Measurements from ENCODE around the gene NLRC3. TPM values are rescaled to one million over a fixed set of nuclear protein-coding genes. Genes with fewer than 3 reads are reported as not detected.

The NLRC3 gene
- total and polyA plus RNA-seq, 3 experiments from 2014 or later = 20.5 to 49.8 (median 21.3) TPM

DNA sequence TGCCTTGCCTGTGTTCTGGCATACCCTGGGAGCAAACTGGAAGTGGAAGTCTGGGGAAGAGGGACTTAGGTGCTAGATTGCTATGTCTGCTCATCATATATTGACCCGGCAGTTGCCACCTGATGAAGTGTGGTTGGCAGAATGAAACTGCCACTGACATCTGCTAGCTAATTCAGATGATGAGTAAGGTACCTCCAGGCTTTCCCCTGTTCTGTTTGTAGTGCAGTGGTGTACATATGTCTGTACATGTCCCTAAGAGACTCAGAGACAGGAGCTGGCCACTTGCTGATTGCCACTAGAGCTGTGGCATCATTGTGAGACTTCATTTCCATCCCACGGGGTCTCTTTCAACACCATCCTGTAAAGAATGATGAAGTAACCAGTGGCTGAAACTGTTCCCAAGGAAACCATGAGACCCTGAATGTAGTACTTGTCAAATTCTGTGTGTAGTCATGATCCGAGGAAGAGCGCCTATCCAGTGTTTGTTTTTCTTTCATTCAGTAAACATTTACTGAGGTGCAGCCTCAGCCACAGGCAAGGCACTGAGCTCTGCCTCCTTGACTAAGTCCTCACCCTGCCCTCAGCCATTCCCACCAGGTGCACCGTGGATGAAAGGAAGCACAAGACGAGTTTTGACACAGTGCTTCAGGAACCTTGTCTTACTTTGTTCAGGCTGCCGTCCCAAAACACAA is 63.2 kb downstream of the NLRC3 start:
- Histone ChIP-seq H3K4me3 (ENCODE audit: low read length) (no peak overlapping the region), H3K27me3 (ENCODE audit: insufficient read depth, low read length, poor library complexity, severe bottlenecking) (no peaks in the 10 kb centered on the region), H3K27ac (ENCODE audit: low read depth, low read length) (no peak overlapping the region), H3K9me3 (ENCODE audit: low read length) (no peaks in the 10 kb centered on the region), H3K36me3 (ENCODE audit: insufficient read depth, low read length) (peaks cover 26% of the 10 kb centered on the region), H3K4me1 (ENCODE audit: insufficient read depth, low read length) (peaks cover 27% of the 10 kb centered on the region)
- Mint-ChIP-seq H3K4me3 (no peak overlapping the region), H3K9me3 (no peaks in the 10 kb centered on the region), H3K36me3 (peaks cover 0 to 70% (median 15%) of the 10 kb centered on the region in 3 donors), H3K4me1 (peaks cover 17 to 37% (median 27%) of the 10 kb centered on the region in 3 donors), H3K27ac (peak overlapping the region in 3 of 8 donors; percentile 12 to 37 (median 27)), H3K27me3 (no peaks in the 10 kb centered on the region)
- POLR2A ChIA-PET = interaction anchor here (1.0 kb wide), 1 partner anchor 10 kb away, joined by 3 read pairs; no protein-coding TSS in a partner anchor
- no peak for DNase-seq
- CTCF ChIA-PET = interaction anchor here (1.2 to 1.3 kb wide), 2 partner anchors 13 to 356 kb away, joined by 3 to 5 read pairs; no protein-coding TSS in a partner anchor

DNA sequence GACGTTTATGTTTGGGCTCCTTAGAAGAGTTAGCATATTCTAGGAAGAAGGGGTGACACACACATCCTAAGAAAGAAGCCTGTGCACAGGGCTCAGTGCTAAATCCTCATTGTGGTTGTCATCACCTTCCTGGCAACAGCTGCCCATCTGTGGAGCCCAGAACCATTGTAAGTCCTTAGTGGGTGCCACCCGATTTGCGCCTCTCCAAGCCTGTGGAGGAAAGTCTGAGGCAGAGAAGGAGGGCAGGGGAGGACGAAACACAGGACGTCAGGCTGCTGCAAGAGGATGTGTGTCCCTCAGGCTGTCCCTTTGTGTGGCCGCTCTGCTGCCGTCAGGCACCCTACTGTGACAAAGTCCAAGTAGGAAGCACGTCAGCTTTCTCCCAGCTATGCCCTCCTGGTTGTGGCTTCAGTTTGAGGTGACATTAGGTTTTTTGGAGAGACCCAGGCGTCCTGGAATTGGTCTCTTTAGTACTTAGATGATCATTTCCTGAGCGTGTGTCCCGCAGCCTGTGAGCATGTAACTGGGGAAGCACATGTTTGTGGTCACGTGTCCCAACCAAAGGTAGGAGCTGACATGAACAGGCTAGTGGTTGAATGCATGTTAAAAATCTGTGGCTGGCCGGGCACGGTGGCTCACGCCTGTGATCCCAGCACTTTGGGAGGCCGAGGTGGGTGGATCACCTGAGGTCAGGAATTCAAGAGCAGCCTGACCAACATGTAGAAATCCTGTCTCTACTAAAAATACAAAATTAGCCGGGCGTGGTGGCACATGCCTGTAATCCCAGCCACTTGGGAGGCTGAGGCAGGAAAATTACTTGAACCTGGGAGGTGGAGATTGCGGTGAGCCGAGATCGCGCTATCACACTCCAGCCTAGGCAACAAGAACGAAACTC is 65.7 kb downstream of the NLRC3 start:
- CTCF ChIA-PET = interaction anchor here (1.0 kb wide), 1 partner anchor 11 kb away, joined by 3 read pairs; the partner anchor contains the start of gene CLUAP1
- Mint-ChIP-seq H3K9me3 (no peaks in the 10 kb centered on the region), H3K27ac (peak overlapping the region; percentile 81 to 92 (median 90)), H3K4me1 (peaks cover 28 to 47% (median 43%) of the 10 kb centered on the region in 3 donors), H3K4me3 (peak overlapping the region in 5 of 7 donors; percentile 3 to 40 (median 32)), H3K27me3 (no peaks in the 10 kb centered on the region), H3K36me3 (peaks cover 0 to 68% (median 16%) of the 10 kb centered on the region in 3 donors)
- no peaks in the 10 kb centered on the region for H3K9me3 ChIP-seq (ENCODE audit: low read length)
- no peak overlapping the region for H3K27ac ChIP-seq (ENCODE audit: low read depth, low read length)
- peak in 1 of 5 donors; percentile 29 for DNase-seq
- no peak overlapping the region for H3K4me3 ChIP-seq (ENCODE audit: low read length)
- peaks cover 15% of the 10 kb centered on the region for H3K36me3 ChIP-seq (ENCODE audit: insufficient read depth, low read length)
- H3K27me3 ChIP-seq (ENCODE audit: insufficient read depth, low read length, poor library complexity, severe bottlenecking) = no peaks in the 10 kb centered on the region
- peaks cover 29% of the 10 kb centered on the region for H3K4me1 ChIP-seq (ENCODE audit: insufficient read depth, low read length)
- POLR2A ChIA-PET = interaction anchor here (1.5 kb wide), 1 partner anchor 25 kb away, joined by 4 read pairs; no protein-coding TSS in a partner anchor

DNA sequence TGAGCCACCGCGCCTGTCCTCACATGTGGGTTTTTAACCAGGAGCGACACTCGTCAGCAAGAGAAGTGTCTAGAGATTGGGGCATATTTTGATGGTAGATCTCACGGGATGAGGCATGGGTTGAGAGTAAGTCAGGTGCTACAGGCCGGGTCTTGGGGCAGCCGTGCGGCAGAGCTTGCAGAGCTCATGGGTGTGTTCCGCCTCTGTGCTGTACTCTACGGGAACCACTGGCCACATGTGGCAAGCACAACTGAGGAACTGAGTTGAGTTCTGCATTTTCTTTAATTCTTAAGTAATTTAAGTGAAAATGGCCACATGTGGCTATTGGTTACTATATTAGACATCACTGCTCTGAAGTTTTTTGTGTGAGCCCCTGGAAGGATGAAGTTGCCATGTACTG is 66.8 kb downstream of the NLRC3 start:
- no peaks in the 10 kb centered on the region for H3K9me3 Mint-ChIP-seq
- Histone ChIP-seq H3K9me3 (ENCODE audit: low read length) (no peaks in the 10 kb centered on the region), H3K27me3 (ENCODE audit: insufficient read depth, low read length, poor library complexity, severe bottlenecking) (no peaks in the 10 kb centered on the region), H3K4me1 (ENCODE audit: insufficient read depth, low read length) (peaks cover 29% of the 10 kb centered on the region), H3K4me3 (ENCODE audit: low read length) (no peak overlapping the region), H3K27ac (ENCODE audit: low read depth, low read length) (no peak overlapping the region), H3K36me3 (ENCODE audit: insufficient read depth, low read length) (peaks cover 9% of the 10 kb centered on the region)
- POLR2A ChIA-PET = interaction anchor here (0.7 to 1.0 kb wide), 2 partner anchors 10 to 44 kb away, joined by 3 read pairs; no protein-coding TSS in a partner anchor
- H3K4me1 Mint-ChIP-seq = peaks cover 32 to 57% (median 52%) of the 10 kb centered on the region in 3 donors
- peak overlapping the region in 5 of 7 donors; percentile 4 to 79 (median 32) for H3K4me3 Mint-ChIP-seq
- CTCF ChIA-PET = interaction anchor here (0.8 to 1.3 kb wide), 2 partner anchors 10 to 13 kb away, joined by 3 to 7 read pairs; partner anchors contain the start of gene CLUAP1
- H3K27me3 Mint-ChIP-seq = no peaks in the 10 kb centered on the region
- H3K36me3 Mint-ChIP-seq = peaks cover 4 to 68% (median 19%) of the 10 kb centered on the region in 3 donors
- DNase-seq = peak in 1 of 5 donors; percentile 35
- H3K27ac Mint-ChIP-seq = peak overlapping the region; percentile 81 to 97 (median 90)

DNA sequence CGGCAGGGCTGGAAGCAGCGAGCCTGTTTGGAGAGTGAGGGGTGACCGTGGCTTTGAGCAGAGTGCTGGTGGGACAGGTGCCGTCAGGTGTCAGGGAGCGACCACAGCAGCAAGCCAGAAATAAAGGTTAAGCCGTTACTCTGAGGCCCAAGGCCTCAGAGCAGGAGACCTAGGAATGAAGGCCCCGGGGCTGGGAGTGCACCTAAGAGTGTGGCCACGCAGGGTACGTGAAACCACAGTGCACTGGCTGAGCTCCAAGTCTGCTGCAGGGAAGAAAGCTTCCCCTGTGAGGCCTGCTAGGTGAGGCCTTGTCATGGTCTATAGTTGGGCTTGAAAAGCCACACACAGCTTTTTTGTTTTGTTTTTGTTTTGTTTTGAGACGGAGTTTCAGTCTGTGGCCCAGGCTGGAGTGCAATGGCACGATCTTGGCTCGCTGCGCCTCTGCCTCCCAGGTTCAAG is 67.7 kb downstream of the NLRC3 start:
- no peak overlapping the region for H3K4me3 ChIP-seq (ENCODE audit: low read length)
- no peaks in the 10 kb centered on the region for H3K9me3 Mint-ChIP-seq
- no peaks in the 10 kb centered on the region for H3K27me3 ChIP-seq (ENCODE audit: insufficient read depth, low read length, poor library complexity, severe bottlenecking)
- ChIA-PET POLR2A (interaction anchor here (0.6 to 2.1 kb wide), 7 partner anchors 9 to 227 kb away, joined by 3 to 12 read pairs (median 3); partner anchors contain the start of genes CLUAP1, ZNF174 and ZSCAN32), CTCF (interaction anchor here (0.8 to 1.3 kb wide), 6 partner anchors 9 to 478 kb away, joined by 3 to 7 read pairs (median 3); partner anchors contain the start of gene CLUAP1)
- no peaks in the 10 kb centered on the region for H3K9me3 ChIP-seq (ENCODE audit: low read length)
- peaks cover 32 to 63% (median 58%) of the 10 kb centered on the region in 3 donors for H3K4me1 Mint-ChIP-seq
- H3K4me3 Mint-ChIP-seq = peak overlapping the region; percentile 8 to 86 (median 65)
- peaks cover 4 to 65% (median 19%) of the 10 kb centered on the region in 3 donors for H3K36me3 Mint-ChIP-seq
- H3K4me1 ChIP-seq (ENCODE audit: insufficient read depth, low read length) = peaks cover 34% of the 10 kb centered on the region
- H3K36me3 ChIP-seq (ENCODE audit: insufficient read depth, low read length) = peaks cover 9% of the 10 kb centered on the region
- H3K27me3 Mint-ChIP-seq = no peaks in the 10 kb centered on the region
- peak overlapping the region; percentile 51 to 97 (median 90) for H3K27ac Mint-ChIP-seq
- peak; percentile 44 to 91 (median 79) for DNase-seq
- H3K27ac ChIP-seq (ENCODE audit: low read depth, low read length) = no peak overlapping the region

DNA sequence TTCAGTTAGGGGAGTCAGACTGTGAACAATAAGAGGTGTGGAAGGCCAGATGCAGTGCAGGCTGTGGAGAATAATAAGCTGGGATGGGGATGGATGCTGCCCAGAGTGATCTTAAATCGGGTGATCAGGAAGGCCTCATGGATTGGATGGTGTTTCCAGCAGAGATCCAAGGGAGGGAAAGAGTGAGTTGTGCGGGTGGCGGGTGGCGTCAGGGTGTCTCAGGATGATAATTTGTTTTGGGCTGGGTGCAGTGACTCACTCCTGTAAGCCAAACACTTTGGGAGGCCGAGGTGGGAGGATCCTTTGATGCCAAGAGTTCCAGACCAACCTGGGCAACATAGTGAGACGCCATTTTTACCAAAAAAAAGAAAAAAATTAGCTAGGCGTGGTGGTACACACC is 68.5 kb downstream of the NLRC3 start:
- POLR2A ChIA-PET = interaction anchor here (1.1 to 2.1 kb wide), 2 partner anchors 9 to 33 kb away, joined by 4 to 12 read pairs; partner anchors contain the start of gene CLUAP1
- Histone ChIP-seq H3K36me3 (ENCODE audit: insufficient read depth, low read length) (peaks cover 5% of the 10 kb centered on the region), H3K9me3 (ENCODE audit: low read length) (no peaks in the 10 kb centered on the region), H3K4me1 (ENCODE audit: insufficient read depth, low read length) (peaks cover 41% of the 10 kb centered on the region), H3K27me3 (ENCODE audit: insufficient read depth, low read length, poor library complexity, severe bottlenecking) (no peaks in the 10 kb centered on the region), H3K4me3 (ENCODE audit: low read length) (no peak overlapping the region), H3K27ac (ENCODE audit: low read depth, low read length) (no peak overlapping the region)
- CTCF ChIA-PET = interaction anchor here (0.9 to 1.3 kb wide), 2 partner anchors 37 to 477 kb away, joined by 3 read pairs; no protein-coding TSS in a partner anchor
- Mint-ChIP-seq H3K36me3 (peaks cover 4 to 60% (median 19%) of the 10 kb centered on the region in 3 donors), H3K4me1 (peaks cover 39 to 69% (median 65%) of the 10 kb centered on the region in 3 donors), H3K4me3 (peak overlapping the region in 6 of 7 donors; percentile 56 to 76 (median 67)), H3K27ac (peak overlapping the region; percentile 51 to 97 (median 90)), H3K9me3 (no peaks in the 10 kb centered on the region), H3K27me3 (no peaks in the 10 kb centered on the region)
- DNase-seq = peak in 1 of 5 donors; percentile 10

DNA sequence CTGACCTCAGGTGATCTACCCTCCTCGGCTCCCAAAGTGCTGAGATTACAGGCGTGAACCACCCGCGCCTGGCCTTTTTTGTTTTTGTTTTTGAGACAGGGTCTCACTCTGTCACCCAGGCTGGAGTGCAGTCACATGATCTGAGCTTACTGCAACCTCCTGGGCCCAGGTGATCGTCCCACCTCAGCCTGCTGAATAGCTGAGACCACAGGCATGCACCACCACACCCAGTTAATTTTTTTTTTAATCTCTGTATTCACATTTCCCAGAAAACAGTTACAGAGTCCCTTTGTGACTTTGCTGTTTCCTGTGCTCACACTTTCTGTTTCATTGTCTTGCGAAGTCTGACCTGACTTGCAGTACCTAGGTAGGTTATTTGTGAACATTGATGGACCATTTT is 73.7 kb downstream of the NLRC3 start:
- POLR2A ChIA-PET = no interaction called here
- no peak overlapping the region for H3K27ac ChIP-seq (ENCODE audit: low read depth, low read length)
- peak in 3 of 5 donors; percentile 61 to 73 (median 71) for DNase-seq
- no peaks in the 10 kb centered on the region for H3K36me3 ChIP-seq (ENCODE audit: insufficient read depth, low read length)
- H3K27me3 ChIP-seq (ENCODE audit: insufficient read depth, low read length, poor library complexity, severe bottlenecking) = no peaks in the 10 kb centered on the region
- CTCF ChIA-PET = interaction anchor here (1.7 kb wide), 1 partner anchor 374 kb away, joined by 3 read pairs; no protein-coding TSS in a partner anchor
- H3K27ac Mint-ChIP-seq = peak overlapping the region; percentile 89 to 97 (median 92)
- H3K4me3 Mint-ChIP-seq = peak overlapping the region; percentile 62 to 84 (median 77)
- peaks cover 4 to 36% (median 14%) of the 10 kb centered on the region in 3 donors for H3K36me3 Mint-ChIP-seq
- no peaks in the 10 kb centered on the region for H3K9me3 ChIP-seq (ENCODE audit: low read length)
- H3K4me1 Mint-ChIP-seq = peaks cover 52 to 73% (median 72%) of the 10 kb centered on the region in 3 donors
- peak overlapping the region; percentile 30 for H3K4me3 ChIP-seq (ENCODE audit: low read length)
- H3K4me1 ChIP-seq (ENCODE audit: insufficient read depth, low read length) = peaks cover 43% of the 10 kb centered on the region
- H3K27me3 Mint-ChIP-seq = no peaks in the 10 kb centered on the region
- H3K9me3 Mint-ChIP-seq = no peaks in the 10 kb centered on the region

DNA sequence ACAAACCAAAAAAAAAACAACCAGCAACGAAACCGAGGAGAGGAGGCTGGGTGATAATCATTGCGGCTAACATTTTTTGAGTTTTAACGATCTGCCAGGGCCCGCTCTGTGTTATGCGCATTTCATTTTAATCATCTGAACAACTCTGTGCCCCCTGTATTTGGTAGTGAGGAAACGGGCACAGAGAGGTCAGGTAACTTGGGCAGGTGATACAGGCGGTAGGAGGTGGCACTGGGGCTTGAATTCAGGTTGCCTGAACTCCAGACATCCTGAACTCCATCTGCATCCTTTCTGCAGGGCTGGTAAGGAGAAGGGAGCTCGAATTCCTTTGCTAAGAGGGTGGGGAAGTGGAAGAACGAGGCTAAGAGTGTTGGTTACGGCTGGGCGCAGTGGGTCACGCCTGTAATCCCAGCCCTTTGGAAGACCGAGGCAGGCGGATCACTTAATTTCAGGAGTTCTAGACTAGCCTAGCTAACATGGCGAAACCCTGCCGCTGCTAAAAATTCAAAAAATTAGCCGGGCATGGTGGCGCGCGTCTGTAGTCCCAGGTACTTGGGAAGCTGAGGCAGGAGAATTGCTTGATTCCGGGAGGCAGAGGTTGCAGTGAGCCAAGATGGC is 75.3 kb downstream of the NLRC3 start:
- CTCF ChIA-PET = interaction anchor here (0.9 to 1.9 kb wide), 4 partner anchors 8 to 235 kb away, joined by 3 to 7 read pairs (median 5); partner anchors contain the start of gene ZNF174
- H3K4me1 Mint-ChIP-seq = peaks cover 46 to 63% (median 62%) of the 10 kb centered on the region in 3 donors
- H3K4me3 Mint-ChIP-seq = peak overlapping the region; percentile 84 to 94 (median 90)
- no peaks in the 10 kb centered on the region for H3K36me3 ChIP-seq (ENCODE audit: insufficient read depth, low read length)
- POLR2A ChIA-PET = interaction anchor here (1.6 kb wide), 1 partner anchor 45 kb away, joined by 3 read pairs; no protein-coding TSS in a partner anchor
- peaks cover 4 to 26% (median 8%) of the 10 kb centered on the region in 3 donors for H3K36me3 Mint-ChIP-seq
- no peaks in the 10 kb centered on the region for H3K27me3 ChIP-seq (ENCODE audit: insufficient read depth, low read length, poor library complexity, severe bottlenecking)
- DNase-seq = peak in 1 of 5 donors; percentile 36
- no peaks in the 10 kb centered on the region for H3K9me3 ChIP-seq (ENCODE audit: low read length)
- peak overlapping the region; percentile 93 for H3K4me3 ChIP-seq (ENCODE audit: low read length)
- H3K4me1 ChIP-seq (ENCODE audit: insufficient read depth, low read length) = peaks cover 43% of the 10 kb centered on the region
- no peaks in the 10 kb centered on the region for H3K9me3 Mint-ChIP-seq
- H3K27ac Mint-ChIP-seq = peak overlapping the region in 7 of 8 donors; percentile 78 to 94 (median 88)
- no peak overlapping the region for H3K27ac ChIP-seq (ENCODE audit: low read depth, low read length)
- H3K27me3 Mint-ChIP-seq = no peaks in the 10 kb centered on the region

All from CD8-positive, alpha-beta memory T cell (primary cell).